Stimulated activated naive B cell treated with anti-CD40 and anti-IgM and Interleukin-4, amounts not matched to agents 10 μg/mL and 1 μg/mL and 100 μg/mL, for 72 hours (primary cell): ENCODE measurements around the gene CCDC15.
A peak's percentile ranks its signal among the peaks of the same experiment; 100 is the strongest.

Source experiments
- ATAC-seq, 2 donors: fragments of 150-1000 bp; cut with Tn5 transposase; replicated peaks; 2 replicates each; pipeline ENCODE4 v1.10.0; 2021; ENCODE audit warnings: moderate library complexity in 1 of 2
- DNase-seq: peaks from one replicate; pipeline ENCODE4 v3.0.0; 2021
- H3K27ac Mint-ChIP-seq: one replicate; pipeline ENCODE4 v1.8.0; 2022; ENCODE audit warnings: mild to moderate bottlenecking, mixed read lengths
- H3K27me3 Mint-ChIP-seq, 2 donors: one replicate each; pipeline ENCODE4 v1.8.0; 2022; ENCODE audit warnings: mixed read lengths in 2 of 2
- H3K36me3 Mint-ChIP-seq, 2 donors: one replicate each; pipeline ENCODE4 v1.8.0; 2022; ENCODE audit warnings: mixed read lengths in 2 of 2, mild to moderate bottlenecking in 1 of 2
- H3K4me1 Mint-ChIP-seq, 2 donors: one replicate each; pipeline ENCODE4 v1.8.0; 2022; ENCODE audit warnings: mixed read lengths in 2 of 2, mild to moderate bottlenecking in 1 of 2
- H3K4me3 Mint-ChIP-seq, 2 donors: one replicate each; pipeline ENCODE4 v1.8.0; 2022; ENCODE audit warnings: mild to moderate bottlenecking in 2 of 2, mixed read lengths in 2 of 2, moderate library complexity in 1 of 2
- H3K9me3 Mint-ChIP-seq, 2 donors: one replicate each; pipeline ENCODE4 v1.8.0; 2022; ENCODE audit warnings: mixed read lengths in 2 of 2, mild to moderate bottlenecking in 1 of 2

CCDC15 gene

DNA sequence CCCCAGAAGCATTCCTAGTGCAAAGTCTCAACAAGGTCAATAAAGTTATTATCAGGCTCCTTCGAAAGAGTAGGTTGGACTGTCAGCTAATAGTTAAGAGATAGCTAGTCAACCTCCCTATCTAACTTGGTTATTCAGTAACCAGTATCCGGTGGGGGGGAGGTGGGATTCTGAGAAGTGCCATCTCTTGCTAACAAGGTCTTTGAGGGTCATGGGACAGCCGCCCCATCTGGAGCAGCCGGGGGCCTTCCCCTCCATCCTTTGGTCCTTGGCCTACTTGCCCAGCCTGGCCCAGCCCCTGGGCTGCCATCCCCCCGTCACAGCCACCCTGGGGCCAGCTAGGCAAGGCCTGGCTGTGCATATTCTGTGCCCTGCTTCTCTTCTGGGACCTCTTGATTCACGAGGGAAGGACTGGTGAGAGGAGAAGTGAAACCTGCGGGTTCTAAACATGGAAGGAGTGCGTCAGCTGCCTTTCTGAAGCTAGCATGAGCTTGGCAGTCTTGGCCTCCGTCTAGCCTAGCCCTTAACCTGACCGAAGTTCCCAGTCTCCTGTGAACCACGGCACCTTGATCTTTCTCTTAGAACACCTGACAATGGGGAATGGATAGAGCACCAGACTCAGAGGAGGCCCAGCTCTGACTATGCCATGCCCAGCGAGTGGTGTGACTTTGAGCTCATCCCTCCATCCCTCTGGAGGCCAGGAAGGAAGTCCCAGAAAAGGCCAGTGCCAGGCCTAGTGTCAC is 118.4 kb downstream of the CCDC15 start:
- Mint-ChIP-seq H3K27me3 (peaks cover 0 to 16% of the 10 kb centered on the region in 2 donors), H3K9me3 (no peaks in the 10 kb centered on the region), H3K4me3 (peak overlapping the region; percentile 8 to 20), H3K4me1 (peaks cover 48 to 54% of the 10 kb centered on the region in 2 donors), H3K36me3 (peaks cover 2 to 10% of the 10 kb centered on the region in 2 donors), H3K27ac (peak overlapping the region; percentile 95)
- ATAC-seq (peak; percentile 84 to 86), DNase-seq (peak; percentile 76)

DNA sequence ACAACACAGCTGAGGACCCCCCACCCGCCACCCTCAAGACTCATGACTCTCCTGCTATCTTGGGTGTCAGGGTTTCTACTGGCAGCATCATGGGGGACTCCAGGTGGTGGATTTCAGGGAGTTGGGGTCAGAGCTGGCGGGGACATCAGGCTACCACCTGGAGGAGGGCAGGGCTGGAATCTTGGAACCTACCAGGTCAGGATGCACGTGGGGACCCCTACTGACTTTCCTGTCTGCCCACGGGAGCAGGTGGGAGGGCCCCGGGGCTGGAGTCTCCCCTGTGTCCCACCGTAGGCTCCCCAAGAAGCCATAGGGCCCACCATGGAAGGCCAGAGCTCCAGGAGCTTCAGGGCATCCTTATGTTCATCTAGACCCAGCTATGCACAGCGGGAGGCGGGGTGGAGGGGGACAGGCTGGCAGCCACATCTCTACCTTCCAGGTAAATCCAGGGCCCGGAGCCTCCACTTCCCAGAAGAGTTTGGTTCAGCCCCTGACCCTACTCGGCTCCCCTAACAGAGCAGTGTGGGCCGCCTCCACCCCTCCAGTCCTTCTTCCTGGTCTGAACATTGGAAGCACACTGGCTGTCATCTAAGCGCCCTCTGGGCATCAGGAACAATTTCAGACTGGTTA is 119.1 kb downstream of the CCDC15 start:
- peaks cover 2 to 10% of the 10 kb centered on the region in 2 donors for H3K36me3 Mint-ChIP-seq
- ATAC-seq (no peak), DNase-seq (no peak)
- H3K9me3 Mint-ChIP-seq: no peaks in the 10 kb centered on the region
- H3K27ac Mint-ChIP-seq: peak overlapping the region; percentile 95
- H3K4me3 Mint-ChIP-seq: peak overlapping the region in 1 of 2 donors; percentile 20
- H3K4me1 Mint-ChIP-seq: peaks cover 48 to 54% of the 10 kb centered on the region in 2 donors
- peaks cover 3 to 20% of the 10 kb centered on the region in 2 donors for H3K27me3 Mint-ChIP-seq

DNA sequence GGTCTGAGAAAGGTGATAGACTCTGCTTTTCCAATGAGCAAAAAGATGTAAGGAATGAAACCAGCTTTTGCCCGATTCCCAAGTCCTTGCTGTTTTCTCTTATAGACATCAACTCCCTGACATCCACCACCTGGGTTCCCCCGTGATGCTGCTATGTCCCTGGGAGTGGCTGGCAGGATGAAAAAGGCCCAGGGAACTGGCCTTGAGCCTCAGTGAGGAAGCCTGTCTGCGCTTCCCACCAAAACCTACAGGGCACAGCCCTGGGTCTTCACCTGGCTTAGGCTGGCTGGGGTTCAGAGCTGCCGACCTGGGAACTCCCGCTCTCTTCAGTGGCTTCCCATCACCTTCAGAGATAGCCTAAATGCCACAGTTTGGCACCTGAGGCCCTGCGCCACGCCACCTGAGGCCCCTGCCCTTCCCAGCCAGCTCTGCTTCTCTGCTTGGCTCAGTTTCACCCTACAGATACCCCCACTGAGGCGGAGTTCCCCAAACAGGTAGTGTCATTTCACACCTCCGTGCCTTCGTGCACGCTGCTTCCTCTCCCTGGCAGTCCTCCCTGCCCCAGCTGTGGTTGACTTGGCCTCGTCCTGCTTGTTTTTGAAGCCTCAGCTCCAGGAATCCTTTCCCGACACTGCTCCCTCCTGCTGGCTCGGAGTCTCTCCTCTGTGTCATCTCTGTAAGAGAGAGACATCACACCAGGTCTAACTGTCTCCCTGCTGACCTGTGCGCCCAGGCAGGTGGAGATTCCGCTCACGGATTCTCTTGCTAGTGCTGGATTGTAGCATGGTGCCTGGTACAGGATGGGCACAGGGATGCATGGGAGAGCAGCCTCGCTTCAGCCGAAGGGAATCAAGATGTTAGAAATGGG is 119.8 kb downstream of the CCDC15 start:
- H3K27me3 Mint-ChIP-seq: peaks cover 6 to 21% of the 10 kb centered on the region in 2 donors
- no peak overlapping the region for H3K4me3 Mint-ChIP-seq
- peaks cover 2 to 7% of the 10 kb centered on the region in 2 donors for H3K36me3 Mint-ChIP-seq
- ATAC-seq (no peak), DNase-seq (no peak)
- no peaks in the 10 kb centered on the region for H3K9me3 Mint-ChIP-seq
- H3K27ac Mint-ChIP-seq: peak overlapping the region; percentile 47
- H3K4me1 Mint-ChIP-seq: peaks cover 46 to 50% of the 10 kb centered on the region in 2 donors

DNA sequence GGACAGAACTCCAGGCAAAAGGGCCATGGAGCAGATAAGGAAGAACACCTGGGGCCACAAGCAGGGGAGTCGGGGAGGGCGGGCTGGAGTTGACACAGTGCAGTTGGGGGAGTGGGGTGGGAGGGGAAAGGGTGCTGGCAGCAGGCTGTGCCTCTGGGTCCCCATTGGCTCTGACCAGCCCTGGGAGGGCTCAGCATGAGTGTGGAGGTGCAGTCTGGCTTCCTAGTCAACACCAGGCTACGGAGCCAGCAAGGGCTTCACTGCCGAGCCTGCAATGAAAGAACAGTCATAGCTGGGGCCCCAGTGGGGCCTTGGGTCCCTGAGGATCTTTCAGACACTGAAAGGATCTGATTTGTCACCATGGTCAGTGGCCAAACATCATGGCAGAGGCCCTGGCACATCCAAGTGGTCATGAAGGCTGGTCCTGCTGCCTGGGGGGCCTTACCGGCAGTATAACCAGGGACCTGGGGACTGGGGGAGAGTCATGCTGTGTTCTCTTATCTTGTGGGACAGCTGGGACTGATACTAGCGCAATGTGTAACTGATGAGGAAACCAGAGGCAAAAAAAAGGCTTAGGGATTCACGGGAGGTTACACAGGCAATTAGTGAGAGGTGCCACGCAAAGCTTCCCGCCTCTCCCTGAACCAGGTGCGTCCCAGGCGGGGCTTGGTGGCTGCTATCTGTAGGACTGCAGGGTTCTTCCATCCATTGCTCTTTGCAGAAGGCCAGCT is 120.7 kb downstream of the CCDC15 start:
- Mint-ChIP-seq H3K9me3 (no peaks in the 10 kb centered on the region), H3K4me3 (no peak overlapping the region), H3K27ac (no peak overlapping the region), H3K4me1 (peaks cover 39 to 43% of the 10 kb centered on the region in 2 donors), H3K36me3 (peaks cover 2 to 7% of the 10 kb centered on the region in 2 donors), H3K27me3 (peaks cover 6 to 14% of the 10 kb centered on the region in 2 donors)
- ATAC-seq (no peak), DNase-seq (no peak)

DNA sequence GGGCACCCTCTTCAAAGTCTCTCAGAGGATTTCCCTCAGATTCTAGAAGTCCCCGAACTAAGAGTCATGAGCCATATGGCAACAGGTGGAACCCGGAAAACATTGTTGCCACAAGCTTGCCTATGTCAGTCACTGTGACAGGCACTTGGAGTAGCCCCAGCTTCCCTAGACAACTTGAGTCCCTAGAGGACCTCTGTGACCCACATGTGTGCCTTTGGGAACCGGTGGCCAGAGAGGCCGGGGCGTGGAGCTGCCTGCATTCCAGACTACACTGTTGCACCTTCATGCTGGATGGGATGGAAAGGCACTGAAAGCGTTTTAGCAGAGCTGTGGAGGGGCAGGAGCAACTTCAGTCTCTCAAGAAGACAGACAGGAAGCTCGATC is 121.2 kb downstream of the CCDC15 start:
- Mint-ChIP-seq H3K27me3 (peaks cover 6 to 10% of the 10 kb centered on the region in 2 donors), H3K27ac (no peak overlapping the region), H3K9me3 (no peaks in the 10 kb centered on the region), H3K36me3 (peaks cover 2 to 7% of the 10 kb centered on the region in 2 donors), H3K4me1 (peaks cover 34 to 38% of the 10 kb centered on the region in 2 donors), H3K4me3 (no peak overlapping the region)
- ATAC-seq (no peak), DNase-seq (no peak)

DNA sequence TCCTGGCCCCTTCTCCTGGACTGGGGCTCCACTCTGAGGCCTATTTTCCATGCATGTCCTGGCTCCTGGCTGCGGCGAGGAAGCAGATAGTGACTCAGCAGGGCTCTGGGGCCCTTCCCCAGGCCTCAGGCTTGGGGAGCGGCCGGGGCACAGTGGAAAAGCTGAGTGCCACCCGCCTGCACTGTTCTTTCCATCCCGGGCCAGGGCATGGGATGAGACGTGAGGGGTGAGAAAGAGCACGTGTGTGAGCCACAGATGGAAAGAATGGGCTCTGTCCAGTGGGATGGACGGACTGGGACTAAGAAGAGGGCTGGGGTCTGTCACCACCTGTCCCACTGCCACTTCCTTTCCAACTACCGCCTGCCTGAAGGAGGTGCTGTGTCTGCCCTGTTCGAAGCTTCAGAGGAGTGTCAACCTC is 121.9 kb downstream of the CCDC15 start:
- DNase-seq (no peak), ATAC-seq (no peak)
- Mint-ChIP-seq H3K4me3 (no peak overlapping the region), H3K36me3 (peaks cover 2 to 7% of the 10 kb centered on the region in 2 donors), H3K27me3 (peaks cover 6 to 10% of the 10 kb centered on the region in 2 donors), H3K27ac (no peak overlapping the region), H3K4me1 (peaks cover 27 to 31% of the 10 kb centered on the region in 2 donors), H3K9me3 (no peaks in the 10 kb centered on the region)

DNA sequence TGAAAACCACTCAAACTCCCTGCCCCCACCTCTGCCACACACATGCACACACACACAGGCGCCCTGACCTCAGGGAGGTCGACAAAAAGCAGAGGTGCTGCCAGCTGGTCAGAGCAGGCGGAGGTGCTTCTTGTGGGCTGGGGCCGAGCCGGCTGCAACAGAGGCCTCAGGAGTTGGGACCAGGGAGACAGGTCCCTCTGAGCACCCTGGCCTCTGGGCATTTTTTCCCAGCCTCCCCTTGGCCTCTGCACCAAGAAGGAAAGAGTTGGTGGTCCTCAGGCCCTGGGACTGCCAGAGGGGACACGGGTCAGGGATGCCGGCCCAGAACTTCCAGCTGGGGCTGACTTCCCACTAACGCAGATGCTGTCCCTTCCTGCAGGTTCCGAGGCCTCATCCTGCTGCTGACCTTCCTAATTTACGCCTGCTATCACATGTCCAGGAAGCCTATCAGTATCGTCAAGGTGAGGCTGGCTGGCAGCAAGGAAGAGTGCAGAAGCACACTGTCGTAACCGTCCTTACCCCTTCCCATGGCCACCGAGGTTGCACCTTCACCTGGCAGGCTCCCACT is 122.5 kb downstream of the CCDC15 start:
- DNase-seq: no peak

DNA sequence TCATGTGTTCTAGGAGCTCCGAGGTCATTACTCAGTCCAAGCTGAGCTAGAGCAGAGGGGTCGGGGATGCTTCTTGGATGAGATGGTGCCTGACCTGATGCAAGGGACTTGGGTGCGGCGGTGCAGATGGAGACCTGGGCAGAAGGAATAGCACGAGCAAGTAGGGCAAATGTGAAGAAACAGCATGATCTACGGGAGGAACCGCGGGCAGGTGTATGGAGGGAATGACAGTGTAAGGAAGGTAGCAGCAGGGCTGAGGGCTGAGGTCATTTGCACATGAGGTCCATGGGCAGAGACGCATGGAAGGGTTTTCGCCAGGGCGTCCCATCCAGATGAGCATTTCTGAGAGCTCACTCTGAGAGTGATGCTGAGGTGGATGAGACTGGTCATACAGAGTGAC is 124.0 kb downstream of the CCDC15 start:
- DNase-seq (no peak), ATAC-seq (no peak)
- H3K4me1 Mint-ChIP-seq: peaks cover 9 to 10% of the 10 kb centered on the region in 2 donors
- no peaks in the 10 kb centered on the region for H3K9me3 Mint-ChIP-seq
- peaks cover 6 to 17% of the 10 kb centered on the region in 2 donors for H3K27me3 Mint-ChIP-seq
- H3K27ac Mint-ChIP-seq: no peak overlapping the region
- H3K36me3 Mint-ChIP-seq: peaks cover 2 to 12% of the 10 kb centered on the region in 2 donors
- no peak overlapping the region for H3K4me3 Mint-ChIP-seq

More for the DNA sequence above, 122.5 kb downstream of the CCDC15 start:
- peaks cover 2 to 7% of the 10 kb centered on the region in 2 donors for H3K36me3 Mint-ChIP-seq
- no peak for ATAC-seq
- H3K4me3 Mint-ChIP-seq: no peak overlapping the region
- H3K9me3 Mint-ChIP-seq: no peaks in the 10 kb centered on the region
- H3K27ac Mint-ChIP-seq: no peak overlapping the region
- peaks cover 21 to 25% of the 10 kb centered on the region in 2 donors for H3K4me1 Mint-ChIP-seq
- H3K27me3 Mint-ChIP-seq: peaks cover 6 to 10% of the 10 kb centered on the region in 2 donors

DNA sequence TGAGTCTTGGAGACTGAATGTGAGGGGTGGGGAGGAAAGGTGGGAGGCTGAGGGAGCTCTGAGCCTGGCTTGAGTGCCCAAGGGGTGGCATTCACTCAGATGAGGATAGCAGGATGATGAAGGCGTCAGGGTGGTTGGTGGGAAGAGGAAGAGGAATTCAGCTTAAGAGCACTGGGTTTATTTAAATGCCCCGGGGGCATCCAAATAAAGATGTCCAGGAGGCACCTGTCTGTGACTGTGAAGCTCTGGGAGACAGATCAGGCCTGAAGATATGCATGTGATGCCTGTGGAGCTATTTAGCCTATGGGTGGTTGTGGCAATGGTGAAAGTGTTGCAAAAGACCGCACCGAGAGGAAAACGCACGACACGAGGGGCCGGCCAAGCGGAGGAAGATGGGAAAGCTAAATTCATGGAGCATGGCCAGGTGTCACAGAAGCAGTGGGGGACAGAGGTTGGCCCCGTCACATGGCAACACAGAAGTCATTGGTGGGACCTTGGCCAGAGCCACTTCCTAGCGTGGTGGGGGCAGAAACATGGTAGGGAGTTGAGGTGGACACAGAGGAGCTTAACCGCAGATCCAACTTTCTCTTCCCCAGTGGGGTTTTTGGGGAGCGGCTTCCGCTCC is 124.6 kb downstream of the CCDC15 start:
- peaks cover 8 to 9% of the 10 kb centered on the region in 2 donors for H3K4me1 Mint-ChIP-seq
- no peak for ATAC-seq
- peak overlapping the region; percentile 20 for H3K27ac Mint-ChIP-seq
- peaks cover 2 to 16% of the 10 kb centered on the region in 2 donors for H3K36me3 Mint-ChIP-seq
- no peak for DNase-seq
- H3K9me3 Mint-ChIP-seq: no peaks in the 10 kb centered on the region
- H3K27me3 Mint-ChIP-seq: peaks cover 6 to 17% of the 10 kb centered on the region in 2 donors
- no peak overlapping the region for H3K4me3 Mint-ChIP-seq

DNA sequence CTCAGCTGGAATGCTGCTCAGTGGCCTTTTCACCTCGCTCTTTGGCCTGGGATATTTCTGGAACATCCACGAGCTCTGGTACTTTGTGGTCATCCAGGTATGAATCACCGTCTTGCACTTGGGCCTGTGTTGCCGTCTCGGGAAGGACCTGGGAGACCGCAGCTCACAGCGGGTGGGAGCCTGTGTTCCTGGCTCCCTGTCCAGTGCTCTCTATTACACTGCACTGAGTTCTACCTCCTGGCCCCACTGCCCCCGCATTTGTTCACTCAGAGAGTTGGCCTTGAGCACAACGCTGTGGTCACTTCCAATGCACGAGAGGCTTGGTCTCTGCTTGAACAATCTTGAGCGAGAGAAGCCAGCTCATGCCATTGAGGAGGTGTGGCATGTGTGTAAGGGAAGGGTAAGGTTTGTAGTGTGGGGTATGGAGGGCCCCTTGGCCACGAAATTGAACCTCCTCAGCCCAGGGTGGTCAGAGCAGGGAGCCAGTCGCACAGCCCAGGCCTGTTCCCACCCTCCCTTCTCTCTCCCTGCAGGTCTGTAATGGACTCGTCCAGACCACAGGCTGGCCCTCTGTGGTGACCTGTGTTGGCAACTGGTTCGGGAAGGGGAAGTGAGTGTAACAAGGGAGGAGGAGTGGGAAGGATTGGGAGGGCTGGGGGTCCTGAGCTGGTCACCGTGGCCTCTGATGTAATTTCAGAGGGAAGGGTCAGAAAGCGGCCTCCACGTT is 125.3 kb downstream of the CCDC15 start:
- Mint-ChIP-seq H3K4me1 (peaks cover 1 to 2% of the 10 kb centered on the region in 2 donors), H3K9me3 (no peaks in the 10 kb centered on the region), H3K4me3 (no peak overlapping the region), H3K27ac (no peak overlapping the region), H3K27me3 (peaks cover 6 to 17% of the 10 kb centered on the region in 2 donors), H3K36me3 (peaks cover 4 to 14% of the 10 kb centered on the region in 2 donors)
- ATAC-seq (no peak), DNase-seq (no peak)

DNA sequence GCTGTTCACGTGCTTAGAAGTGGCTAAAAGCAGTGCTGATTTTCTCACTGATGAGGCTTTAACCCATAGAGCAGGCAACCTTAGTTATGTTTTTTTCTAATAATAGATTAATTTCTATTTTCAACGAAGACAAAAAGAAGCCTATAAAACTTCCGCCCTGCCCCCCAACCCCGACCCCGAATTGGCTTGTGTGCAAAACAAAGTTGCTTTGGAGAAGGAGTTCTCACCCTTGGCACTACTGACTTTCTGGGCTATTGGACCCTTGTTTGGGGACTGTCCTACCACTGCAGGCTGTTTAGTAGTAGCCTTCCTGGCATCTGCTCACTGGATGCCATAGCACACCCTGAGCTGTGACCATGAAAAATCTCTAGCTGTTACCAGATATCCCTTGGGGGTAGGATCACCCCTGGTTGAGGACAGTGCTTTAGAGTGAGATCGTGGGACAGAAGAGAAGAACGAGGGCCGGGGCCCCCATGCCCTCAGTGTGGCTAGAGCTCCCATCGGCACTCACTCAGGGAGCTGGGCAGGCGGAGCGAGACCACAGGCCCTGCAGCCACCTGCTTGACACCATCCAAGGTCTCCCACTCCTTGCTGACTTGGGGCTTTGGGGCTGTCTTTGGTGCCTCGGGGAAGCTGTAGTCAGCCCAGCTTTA is 126.0 kb downstream of the CCDC15 start:
- no peak for DNase-seq
- peaks cover 4 to 18% of the 10 kb centered on the region in 2 donors for H3K36me3 Mint-ChIP-seq
- H3K27me3 Mint-ChIP-seq: peaks cover 6 to 17% of the 10 kb centered on the region in 2 donors
- no peaks in the 10 kb centered on the region for H3K9me3 Mint-ChIP-seq
- no peak overlapping the region for H3K27ac Mint-ChIP-seq
- H3K4me3 Mint-ChIP-seq: no peak overlapping the region
- peaks cover 0 to 1% of the 10 kb centered on the region in 2 donors for H3K4me1 Mint-ChIP-seq
- ATAC-seq: no peak

DNA sequence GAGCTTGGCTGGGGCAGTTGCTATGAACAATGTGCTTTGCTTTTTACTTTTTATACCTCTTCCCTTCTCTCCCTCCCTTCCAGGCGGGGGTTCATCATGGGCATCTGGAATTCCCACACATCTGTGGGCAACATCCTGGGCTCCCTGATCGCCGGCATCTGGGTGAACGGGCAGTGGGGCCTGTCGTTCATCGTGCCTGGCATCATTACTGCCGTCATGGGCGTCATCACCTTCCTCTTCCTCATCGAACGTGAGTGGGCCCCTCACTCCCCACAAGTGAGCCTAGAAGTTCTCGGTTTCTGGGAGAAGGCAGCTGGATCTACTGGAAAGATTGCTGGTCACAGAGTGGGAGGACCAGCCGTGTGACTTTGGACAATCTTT is 126.5 kb downstream of the CCDC15 start:
- Mint-ChIP-seq H3K27me3 (peaks cover 6 to 17% of the 10 kb centered on the region in 2 donors), H3K27ac (no peak overlapping the region), H3K9me3 (no peaks in the 10 kb centered on the region), H3K4me3 (no peak overlapping the region), H3K36me3 (peaks cover 4 to 23% of the 10 kb centered on the region in 2 donors), H3K4me1 (no peaks in the 10 kb centered on the region)
- ATAC-seq (no peak), DNase-seq (no peak)
